Neural progenitor cell (in vitro differentiated cells): ENCODE data around the gene SPIRE2. TPM values are rescaled to one million over a fixed set of nuclear protein-coding genes. Genes with fewer than 3 reads are reported as not detected.

Experiments
- DNase-seq: peaks from one replicate; pipeline ENCODE4 v3.0.0-alpha.2; 2016; ENCODE audit warnings: low spot score
- H2AFZ ChIP-seq: fragments of 200-600 bp; sonication (generic); replicated peaks from 2 replicates; pipeline ENCODE4 v1.6.1; 2016; ENCODE audit warnings: antibody characterized with exemption
- H3F3A ChIP-seq: fragments of 200-600 bp; sonication (generic); 2 replicates; pipeline ENCODE4 v1.6.1; 2016; ENCODE audit warnings: antibody characterized with exemption, low read depth
- H3K27ac ChIP-seq: fragments of 200-600 bp; sonication (generic); 2 replicates; pipeline ENCODE4 v1.5.1; 2016; ENCODE audit warnings: mild to moderate bottlenecking
- H3K27me3 ChIP-seq: fragments of 200-600 bp; sonication (generic); 2 replicates; pipeline ENCODE4 v1.6.1; 2016; ENCODE audit warnings: mild to moderate bottlenecking, moderate library complexity
- H3K36me3 ChIP-seq: fragments of 200-600 bp; sonication (generic); 2 replicates; pipeline ENCODE4 v1.5.1; 2016
- H3K4me1 ChIP-seq: fragments of 200-600 bp; sonication (generic); 2 replicates; pipeline ENCODE4 v1.6.1; 2016; ENCODE audit warnings: mixed run types
- H3K4me2 ChIP-seq: fragments of 200-600 bp; sonication (generic); 2 replicates; pipeline ENCODE4 v1.6.1; 2016
- H3K4me3 ChIP-seq: fragments of 200-600 bp; sonication (generic); 2 replicates; pipeline ENCODE4 v1.5.1; 2016
- H3K79me2 ChIP-seq: fragments of 200-600 bp; sonication (generic); 2 replicates; pipeline ENCODE4 v1.6.1; 2016; ENCODE audit warnings: low read depth
- H3K9ac ChIP-seq: fragments of 200-600 bp; sonication (generic); 2 replicates; pipeline ENCODE4 v1.6.1; 2016
- H3K9me3 ChIP-seq: fragments of 200-600 bp; sonication (generic); 2 replicates; pipeline ENCODE4 v1.5.1; 2016; ENCODE audit warnings: low read depth
- H4K20me1 ChIP-seq: fragments of 200-600 bp; sonication (generic); 2 replicates; pipeline ENCODE4 v1.6.1; 2016; ENCODE audit warnings: low read depth
- H3K27ac Mint-ChIP-seq: 3 replicates; pipeline ENCODE4 v1.8.0; 2021; ENCODE audit warnings: mixed read lengths
- H3K27me3 Mint-ChIP-seq: 2 replicates; pipeline ENCODE4 v1.8.0; 2022; ENCODE audit warnings: low read depth, mild to moderate bottlenecking, inconsistent platforms, moderate library complexity, mixed read lengths; ENCODE audit not compliant: insufficient read depth
- H3K36me3 Mint-ChIP-seq: 3 replicates; pipeline ENCODE4 v1.8.0; 2021; ENCODE audit warnings: mixed read lengths
- H3K4me1 Mint-ChIP-seq: 3 replicates; pipeline ENCODE4 v1.8.0; 2021; ENCODE audit warnings: mixed read lengths
- H3K4me3 Mint-ChIP-seq: 3 replicates; pipeline ENCODE4 v1.8.0; 2021; ENCODE audit warnings: mild to moderate bottlenecking, moderate library complexity, mixed read lengths
- H3K9me3 Mint-ChIP-seq: 3 replicates; pipeline ENCODE4 v1.8.0; 2020; ENCODE audit warnings: mixed read lengths
- CTCF ChIP-seq: fragments of 200-600 bp; sonication (generic); IDR thresholded peaks from 2 replicates; pipeline ENCODE4 v1.5.1; 2017; ENCODE audit warnings: antibody characterized with exemption, mild to moderate bottlenecking
- EZH2 ChIP-seq: fragments of 200-600 bp; sonication (generic); IDR thresholded peaks from 2 replicates; pipeline ENCODE4 v1.6.1; 2017; ENCODE audit warnings: antibody characterized with exemption, mild to moderate bottlenecking, moderate library complexity
- EZH2phosphoT487 ChIP-seq: fragments of 200-600 bp; sonication (generic); IDR thresholded peaks from 2 replicates; pipeline ENCODE4 v1.6.1; 2017; ENCODE audit warnings: antibody characterized with exemption
- total RNA-seq: library from RNA; depleted of rRNA; stranded (reverse); fragments of >200 nt; gene quantifications from 2 replicates; pipeline ENCODE4 v1.2.3, GENCODE V29; 2015; ENCODE audit warnings: low replicate concordance

The SPIRE2 gene
- total RNA-seq, 1 donor from 2014 or later = 6.5 TPM

GRCh38 chr16:89861648-89862047, 33.4 kb downstream of the SPIRE2 start:
- H3K4me1 Mint-ChIP-seq = peaks cover 6% of the 10 kb centered on the region
- H3K27ac Mint-ChIP-seq = no peak overlapping the region
- no peak overlapping the region for H2AFZ ChIP-seq

GRCh38 chr16:89862732-89863131, 34.5 kb downstream of the SPIRE2 start:
- DNase-seq = no peak

More at GRCh38 chr16:89861648-89862047, 33.4 kb downstream of the SPIRE2 start:
- H3K36me3 Mint-ChIP-seq = peaks cover 20% of the 10 kb centered on the region
- no peaks in the 10 kb centered on the region for H3K36me3 ChIP-seq
- no peak overlapping the region for H3K27ac ChIP-seq
- no peaks in the 10 kb centered on the region for H3F3A ChIP-seq
- no peak overlapping the region for H3K4me3 Mint-ChIP-seq
- no peaks in the 10 kb centered on the region for H3K9me3 Mint-ChIP-seq
- no peak overlapping the region for H3K4me2 ChIP-seq
- no peaks in the 10 kb centered on the region for H3K9me3 ChIP-seq
- no peaks in the 10 kb centered on the region for H3K27me3 ChIP-seq
- TF ChIP-seq EZH2phosphoT487 (no peak), CTCF (no peak), EZH2 (no peak)
- H3K4me1 ChIP-seq = no peaks in the 10 kb centered on the region
- H3K9ac ChIP-seq = no peak overlapping the region
- H4K20me1 ChIP-seq = peaks cover 4% of the 10 kb centered on the region
- H3K4me3 ChIP-seq = no peak overlapping the region
- no peaks in the 10 kb centered on the region for H3K79me2 ChIP-seq
- peaks cover 4% of the 10 kb centered on the region for H3K27me3 Mint-ChIP-seq
- DNase-seq = no peak

GRCh38 chr16:89863741-89864526, 35.7 kb downstream of the SPIRE2 start:
- no peaks in the 10 kb centered on the region for H3K27me3 ChIP-seq
- TF ChIP-seq EZH2 (no peak), EZH2phosphoT487 (no peak), CTCF (no peak)
- H3K36me3 ChIP-seq = peaks cover 4% of the 10 kb centered on the region
- peaks cover 4% of the 10 kb centered on the region for H4K20me1 ChIP-seq
- no peaks in the 10 kb centered on the region for H3F3A ChIP-seq
- peaks cover 5% of the 10 kb centered on the region for H3K9me3 Mint-ChIP-seq
- no peaks in the 10 kb centered on the region for H3K4me1 ChIP-seq
- H3K4me2 ChIP-seq = no peak overlapping the region
- H2AFZ ChIP-seq = no peak overlapping the region
- H3K9ac ChIP-seq = no peak overlapping the region
- no peak for DNase-seq
- peaks cover 5% of the 10 kb centered on the region for H3K9me3 ChIP-seq
- H3K27me3 Mint-ChIP-seq = peaks cover 2% of the 10 kb centered on the region
- H3K36me3 Mint-ChIP-seq = peaks cover 27% of the 10 kb centered on the region
- no peak overlapping the region for H3K4me3 Mint-ChIP-seq
- H3K27ac ChIP-seq = no peak overlapping the region
- no peak overlapping the region for H3K27ac Mint-ChIP-seq
- H3K79me2 ChIP-seq = no peaks in the 10 kb centered on the region
- no peak overlapping the region for H3K4me3 ChIP-seq
- H3K4me1 Mint-ChIP-seq = peaks cover 6% of the 10 kb centered on the region

More at GRCh38 chr16:89862732-89863131, 34.5 kb downstream of the SPIRE2 start:
- Histone ChIP-seq H4K20me1 (peaks cover 4% of the 10 kb centered on the region), H3K4me2 (no peak overlapping the region), H3F3A (no peaks in the 10 kb centered on the region), H2AFZ (no peak overlapping the region), H3K4me1 (no peaks in the 10 kb centered on the region), H3K79me2 (no peaks in the 10 kb centered on the region), H3K27ac (no peak overlapping the region), H3K4me3 (no peak overlapping the region), H3K9ac (no peak overlapping the region), H3K27me3 (no peaks in the 10 kb centered on the region), H3K36me3 (no peaks in the 10 kb centered on the region), H3K9me3 (peaks cover 1% of the 10 kb centered on the region)
- TF ChIP-seq EZH2 (no peak), EZH2phosphoT487 (no peak), CTCF (no peak)
- H3K9me3 Mint-ChIP-seq = peaks cover 3% of the 10 kb centered on the region
- H3K36me3 Mint-ChIP-seq = peaks cover 26% of the 10 kb centered on the region
- H3K4me1 Mint-ChIP-seq = peaks cover 6% of the 10 kb centered on the region
- peaks cover 2% of the 10 kb centered on the region for H3K27me3 Mint-ChIP-seq
- no peak overlapping the region for H3K27ac Mint-ChIP-seq
- no peak overlapping the region for H3K4me3 Mint-ChIP-seq
